HepG2 (cell line): ENCODE results near the gene PRR15L. TPM values are rescaled to one million over a fixed set of nuclear protein-coding genes. Genes with fewer than 3 reads are reported as not detected.
A peak's percentile ranks its signal among the peaks of the same experiment; 100 is the strongest.

Experiments
- BCL6 ChIP-seq: IDR thresholded peaks from 2 replicates; pipeline ENCODE4 v1.6.1; 2016; ENCODE audit warnings: missing genetic modification reagents, missing compliant biosample characterization
- DMAP1 ChIP-seq: IDR thresholded peaks from 2 replicates; pipeline ENCODE4 v1.6.1; 2016
- EHMT2 ChIP-seq: fragments of 200-600 bp; sonication (generic); IDR thresholded peaks from 2 replicates; pipeline ENCODE4 v1.7.0; 2017; ENCODE audit warnings: antibody characterized with exemption, low read depth, low read length, borderline replicate concordance
- MAFG ChIP-seq: sonication (generic); formaldehyde crosslinking; IDR thresholded peaks from 2 replicates; pipeline ENCODE4 v1.5.1; 2020; ENCODE audit warnings: mild to moderate bottlenecking, missing genetic modification reagents
- MLLT10 ChIP-seq: sonication (generic); formaldehyde crosslinking; IDR thresholded peaks from 2 replicates; pipeline ENCODE4 v1.4.0; 2020; ENCODE audit warnings: missing genetic modification reagents
- POGK ChIP-seq: sonication (generic); formaldehyde crosslinking; conservative IDR thresholded peaks from 2 replicates; pipeline ENCODE4 v1.8.0; 2022; ENCODE audit warnings: mild to moderate bottlenecking, moderate library complexity, missing genetic modification reagents
- PRMT3 ChIP-seq: sonication (generic); formaldehyde crosslinking; IDR thresholded peaks from 2 replicates; pipeline ENCODE4 v1.8.1; 2022; ENCODE audit warnings: low read depth, mild to moderate bottlenecking, moderate library complexity, missing genetic modification reagents, borderline replicate concordance
- RELA ChIP-seq: sonication (generic); formaldehyde crosslinking; IDR thresholded peaks from 2 replicates; pipeline ENCODE4 v1.4.0; 2020; ENCODE audit warnings: missing genetic modification reagents
- USF2 ChIP-seq, 2 experiments: sonication (generic) in 1 of 2; formaldehyde crosslinking in 1 of 2; IDR thresholded peaks; 2 replicates each; pipeline versions ENCODE4 v1.5.1 to v1.6.1; 2011 to 2020; ENCODE audit warnings: borderline replicate concordance in 1 of 2, low read depth in 1 of 2, low read length in 1 of 2, mild to moderate bottlenecking in 1 of 2, missing genetic modification reagents in 1 of 2, moderate library complexity in 1 of 2
- ZNF10 ChIP-seq: sonication (generic); formaldehyde crosslinking; IDR thresholded peaks from 2 replicates; pipeline ENCODE4 v1.4.0; 2020; ENCODE audit warnings: mild to moderate bottlenecking, low read depth, missing genetic modification reagents, borderline replicate concordance
- ZNF225 ChIP-seq: sonication (generic); formaldehyde crosslinking; IDR thresholded peaks from 2 replicates; pipeline ENCODE4 v1.4.0; 2020; ENCODE audit warnings: mild to moderate bottlenecking, missing genetic modification reagents
- ZNF260 ChIP-seq: sonication (generic); formaldehyde crosslinking; IDR thresholded peaks from 2 replicates; pipeline ENCODE4 v1.4.0; 2020; ENCODE audit warnings: missing genetic modification reagents, low read depth, mild to moderate bottlenecking, borderline replicate concordance
- ZNF670 ChIP-seq: sonication (generic); formaldehyde crosslinking; IDR thresholded peaks from 2 replicates; pipeline ENCODE4 v1.8.0; 2022; ENCODE audit warnings: mild to moderate bottlenecking, missing genetic modification reagents, borderline replicate concordance
- ZNF766 ChIP-seq: sonication (generic); formaldehyde crosslinking; IDR thresholded peaks from 2 replicates; pipeline ENCODE4 v1.5.0; 2020; ENCODE audit warnings: missing genetic modification reagents, borderline replicate concordance
- ZNF773 ChIP-seq: sonication (generic); formaldehyde crosslinking; IDR thresholded peaks from 2 replicates; pipeline ENCODE4 v1.4.0; 2020; ENCODE audit warnings: missing genetic modification reagents, borderline replicate concordance
- ZSCAN20 ChIP-seq: sonication (generic); formaldehyde crosslinking; IDR thresholded peaks from 2 replicates; pipeline ENCODE4 v1.4.0; 2020; ENCODE audit warnings: missing genetic modification reagents, mild to moderate bottlenecking, borderline replicate concordance
- ZSCAN31 ChIP-seq: sonication (generic); formaldehyde crosslinking; IDR thresholded peaks from 2 replicates; pipeline ENCODE4 v1.5.0; 2020; ENCODE audit warnings: low read depth, mild to moderate bottlenecking, missing genetic modification reagents
- polyA plus RNA-seq, 8 experiments: library from polyadenylated mRNA; depleted of rRNA in 3 of 8; stranded (reverse) in 7 of 8; unstranded in 1 of 8; fragments of >200 nt; fragmentation: Illumina TruSeq in 4 of 8; extraction: Trizol in 4 of 8; gene quantifications; 2 replicates each; pipeline versions ENCODE4 v1.2.1 to v1.2.3, GENCODE V29; 2011 to 2016; ENCODE audit warnings: low read depth in 4 of 8, missing spikeins in 1 of 8, mixed read lengths in 1 of 8; ENCODE audit not compliant: insufficient read depth in 1 of 8
- total RNA-seq, 5 experiments: library from RNA; depleted of rRNA; stranded (reverse); fragments of >200 nt; fragmentation: Illumina TruSeq; extraction: Trizol; gene quantifications; 2 replicates each; pipeline ENCODE4 v1.2.3, GENCODE V29; 2016; ENCODE audit warnings: low read depth in 1 of 5
- TF ChIP-seq, protein P1 (sequence below): sonication (generic); formaldehyde crosslinking; IDR thresholded peaks from 2 replicates; pipeline ENCODE4 v1.4.0; 2020; ENCODE audit warnings: missing genetic modification reagents, borderline replicate concordance
- TF ChIP-seq, protein P2 (sequence below): sonication (generic); formaldehyde crosslinking; IDR thresholded peaks from 2 replicates; pipeline ENCODE4 v1.8.1; 2023; ENCODE audit warnings: mild to moderate bottlenecking, inconsistent platforms, moderate library complexity, missing genetic modification reagents, borderline replicate concordance

Gene PRR15L
- total and polyA plus RNA-seq, 2 of the 13 experiments (the other 11 are each of a cell fraction or from before 2014, with no cell fraction given), result 0.44 to 2.0 TPM

DNA sequence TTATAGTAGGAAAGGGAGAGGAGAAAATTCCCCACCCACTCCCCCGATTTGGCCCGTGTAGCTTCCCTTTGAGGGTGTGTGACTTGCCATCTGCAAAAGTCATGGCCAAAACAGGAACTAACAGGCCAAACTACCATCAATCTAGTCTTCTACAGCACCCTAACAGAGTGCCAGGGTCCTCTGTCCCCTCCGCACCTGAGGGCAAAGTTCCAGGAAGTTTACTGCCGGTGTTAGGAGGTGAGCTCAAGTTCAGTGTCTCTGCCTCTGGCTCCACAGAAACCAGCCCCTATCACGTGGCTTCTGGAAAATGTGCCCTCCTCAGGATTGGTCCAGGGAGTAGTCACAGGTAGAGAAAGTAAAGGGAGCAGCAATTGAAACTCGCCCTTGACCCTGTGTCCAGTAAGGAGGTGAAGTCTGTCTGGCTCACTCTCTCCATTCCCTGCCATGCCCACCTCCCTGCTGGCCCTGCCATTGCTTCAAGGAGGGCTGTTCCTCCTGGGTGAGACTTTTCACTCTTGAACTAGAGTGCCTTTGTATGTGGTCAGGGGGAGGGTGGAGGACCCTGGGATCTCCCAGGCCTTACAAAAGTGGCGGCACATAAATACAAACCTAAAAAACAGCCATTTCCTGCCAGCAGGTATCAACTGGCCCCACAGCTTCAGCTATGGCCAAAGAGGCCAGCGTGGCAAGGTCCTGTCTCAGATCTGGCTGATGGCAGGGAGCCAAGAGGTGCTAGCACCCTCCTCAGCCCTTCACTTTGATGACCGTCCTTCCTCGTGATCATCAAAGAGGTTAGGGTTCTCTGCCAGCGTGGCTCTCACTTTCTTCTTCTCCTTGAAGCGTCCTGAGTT, 5.3 kb downstream of the PRR15L start (continued):
- TF ChIP-seq ZNF260, result no peak
- TF ChIP-seq POGK, result peak; percentile 69
- TF ChIP-seq ZNF225 (CRISPR knock-in tag), result no peak
- 0 out of 2 replicates have a peak, but pooled peaks have one; percentile 36 for TF ChIP-seq DMAP1 (CRISPR knock-in tag)
- TF ChIP-seq ZNF670 (CRISPR knock-in tag), result peak; percentile 83
- peak; percentile 87; the same call in 1 of the 2 replicates for TF ChIP-seq ZNF766 (CRISPR knock-in tag)
- no peak for TF ChIP-seq MAFG (CRISPR knock-in tag)
- TF ChIP-seq USF2 (IDR thresholded peaks at IDR 0.05; ENCODE audit: low read depth, low read length), result no peak
- TF ChIP-seq USF2 (CRISPR knock-in tag; IDR thresholded peaks at IDR 0.05; ENCODE audit: borderline replicate concordance), result peak; percentile 79; the same call in 1 of the 2 replicates
- no peak for TF ChIP-seq RELA
- TF ChIP-seq ZSCAN31, result no peak
- no peak for TF ChIP-seq ZNF773 (CRISPR knock-in tag)
- TF ChIP-seq BCL6, result peak; percentile 77
- TF ChIP-seq, protein P1, sequence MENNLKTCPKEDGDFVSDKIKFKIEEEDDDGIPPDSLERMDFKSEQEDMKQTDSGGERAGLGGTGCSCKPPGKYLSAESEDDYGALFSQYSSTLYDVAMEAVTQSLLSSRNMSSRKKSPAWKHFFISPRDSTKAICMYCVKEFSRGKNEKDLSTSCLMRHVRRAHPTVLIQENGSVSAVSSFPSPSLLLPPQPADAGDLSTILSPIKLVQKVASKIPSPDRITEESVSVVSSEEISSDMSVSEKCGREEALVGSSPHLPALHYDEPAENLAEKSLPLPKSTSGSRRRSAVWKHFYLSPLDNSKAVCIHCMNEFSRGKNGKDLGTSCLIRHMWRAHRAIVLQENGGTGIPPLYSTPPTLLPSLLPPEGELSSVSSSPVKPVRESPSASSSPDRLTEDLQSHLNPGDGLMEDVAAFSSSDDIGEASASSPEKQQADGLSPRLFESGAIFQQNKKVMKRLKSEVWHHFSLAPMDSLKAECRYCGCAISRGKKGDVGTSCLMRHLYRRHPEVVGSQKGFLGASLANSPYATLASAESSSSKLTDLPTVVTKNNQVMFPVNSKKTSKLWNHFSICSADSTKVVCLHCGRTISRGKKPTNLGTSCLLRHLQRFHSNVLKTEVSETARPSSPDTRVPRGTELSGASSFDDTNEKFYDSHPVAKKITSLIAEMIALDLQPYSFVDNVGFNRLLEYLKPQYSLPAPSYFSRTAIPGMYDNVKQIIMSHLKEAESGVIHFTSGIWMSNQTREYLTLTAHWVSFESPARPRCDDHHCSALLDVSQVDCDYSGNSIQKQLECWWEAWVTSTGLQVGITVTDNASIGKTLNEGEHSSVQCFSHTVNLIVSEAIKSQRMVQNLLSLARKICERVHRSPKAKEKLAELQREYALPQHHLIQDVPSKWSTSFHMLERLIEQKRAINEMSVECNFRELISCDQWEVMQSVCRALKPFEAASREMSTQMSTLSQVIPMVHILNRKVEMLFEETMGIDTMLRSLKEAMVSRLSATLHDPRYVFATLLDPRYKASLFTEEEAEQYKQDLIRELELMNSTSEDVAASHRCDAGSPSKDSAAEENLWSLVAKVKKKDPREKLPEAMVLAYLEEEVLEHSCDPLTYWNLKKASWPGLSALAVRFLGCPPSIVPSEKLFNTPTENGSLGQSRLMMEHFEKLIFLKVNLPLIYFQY, result 0 out of 2 replicates have a peak, but pooled peaks have one; percentile 36
- no peak for TF ChIP-seq ZSCAN20 (CRISPR knock-in tag)
- TF ChIP-seq MLLT10, result no peak
- no peak for TF ChIP-seq PRMT3 (CRISPR knock-in tag)
- TF ChIP-seq, protein P2, sequence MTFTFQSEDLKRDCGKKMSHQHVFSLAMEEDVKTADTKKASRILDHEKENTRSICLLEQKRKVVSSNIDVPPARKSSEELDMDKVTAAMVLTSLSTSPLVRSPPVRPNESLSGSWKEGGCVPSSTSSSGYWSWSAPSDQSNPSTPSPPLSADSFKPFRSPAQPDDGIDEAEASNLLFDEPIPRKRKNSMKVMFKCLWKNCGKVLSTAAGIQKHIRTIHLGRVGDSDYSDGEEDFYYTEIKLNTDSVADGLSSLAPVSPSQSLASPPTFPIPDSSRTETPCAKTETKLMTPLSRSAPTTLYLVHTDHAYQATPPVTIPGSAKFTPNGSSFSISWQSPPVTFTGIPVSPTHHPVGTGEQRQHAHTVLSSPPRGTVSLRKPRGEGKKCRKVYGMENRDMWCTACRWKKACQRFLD, result no peak
- TF ChIP-seq ZNF10 (CRISPR knock-in tag), result no peak
- TF ChIP-seq EHMT2, result no peak
